Measurements from ENCODE around the gene PALLD.

PALLD gene

GRCh38 chr4:168857009-168857408 lies 360.2 kb downstream of the PALLD start:
- Histone ChIP-seq H3K27me3 (ENCODE audit: control insufficient read depth, insufficient read depth, low read length) (no peaks in the 10 kb centered on the region), H3K4me1 (ENCODE audit: control insufficient read depth, insufficient read depth, low read length) (no peaks in the 10 kb centered on the region), H3K36me3 (ENCODE audit: control insufficient read depth, insufficient read depth, low read length) (no peaks in the 10 kb centered on the region), H3K4me3 (ENCODE audit: low read depth, low read length) (no peak overlapping the region), H3K9me3 (ENCODE audit: control insufficient read depth, insufficient read depth, low read length) (no peaks in the 10 kb centered on the region), H3K9ac (ENCODE audit: low read depth, low read length) (no peak overlapping the region)

GRCh38 chr4:168857546-168858314 lies 360.9 kb downstream of the PALLD start:
- H3K27me3 ChIP-seq (ENCODE audit: control insufficient read depth, insufficient read depth, low read length), result no peaks in the 10 kb centered on the region
- H3K4me1 ChIP-seq (ENCODE audit: control insufficient read depth, insufficient read depth, low read length), result no peaks in the 10 kb centered on the region
- H3K9ac ChIP-seq (ENCODE audit: low read depth, low read length), result no peak overlapping the region
- no peaks in the 10 kb centered on the region for H3K9me3 ChIP-seq (ENCODE audit: control insufficient read depth, insufficient read depth, low read length)
- H3K36me3 ChIP-seq (ENCODE audit: control insufficient read depth, insufficient read depth, low read length), result no peaks in the 10 kb centered on the region
- H3K4me3 ChIP-seq (ENCODE audit: low read depth, low read length), result no peak overlapping the region

DNA sequence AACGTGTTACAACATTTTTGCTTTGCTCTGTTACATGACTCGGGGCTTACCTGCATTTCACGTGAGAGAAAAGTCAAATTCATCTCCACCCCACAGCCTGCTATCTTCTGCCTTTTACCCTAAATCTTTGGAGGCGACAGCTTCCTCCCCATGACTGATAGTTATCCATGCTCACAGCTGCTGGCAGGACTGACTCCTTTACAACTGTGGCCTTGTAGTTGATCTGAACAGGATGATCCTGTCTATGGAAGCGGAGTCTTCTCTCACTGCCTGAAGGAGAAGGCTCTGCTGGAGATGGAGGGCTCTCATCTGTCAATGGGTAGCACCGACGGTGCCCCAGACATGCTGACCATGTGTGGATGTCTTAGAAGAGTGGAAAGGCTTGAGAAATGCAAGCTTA lies 362.2 kb downstream of the PALLD start:
- no peak overlapping the region for H3K9ac ChIP-seq (ENCODE audit: low read depth, low read length)
- no peaks in the 10 kb centered on the region for H3K9me3 ChIP-seq (ENCODE audit: control insufficient read depth, insufficient read depth, low read length)
- no peaks in the 10 kb centered on the region for H3K27me3 ChIP-seq (ENCODE audit: control insufficient read depth, insufficient read depth, low read length)
- no peak overlapping the region for H3K4me3 ChIP-seq (ENCODE audit: low read depth, low read length)
- no peaks in the 10 kb centered on the region for H3K36me3 ChIP-seq (ENCODE audit: control insufficient read depth, insufficient read depth, low read length)
- no peaks in the 10 kb centered on the region for H3K4me1 ChIP-seq (ENCODE audit: control insufficient read depth, insufficient read depth, low read length)

- no peak overlapping the region for H3K4me3 ChIP-seq (ENCODE audit: low read depth, low read length)
- H3K9me3 ChIP-seq (ENCODE audit: control insufficient read depth, insufficient read depth, low read length), result no peaks in the 10 kb centered on the region
- H3K9ac ChIP-seq (ENCODE audit: low read depth, low read length), result no peak overlapping the region
- no peaks in the 10 kb centered on the region for H3K36me3 ChIP-seq (ENCODE audit: control insufficient read depth, insufficient read depth, low read length)
- H3K4me1 ChIP-seq (ENCODE audit: control insufficient read depth, insufficient read depth, low read length), result peaks cover under 1% of the 10 kb centered on the region
- no peaks in the 10 kb centered on the region for H3K27me3 ChIP-seq (ENCODE audit: control insufficient read depth, insufficient read depth, low read length)
Measured at GRCh38 chr4:168859888-168860694, 363.2 kb downstream of the PALLD start.

- H3K4me3 ChIP-seq (ENCODE audit: low read depth, low read length), result no peak overlapping the region
- no peaks in the 10 kb centered on the region for H3K9me3 ChIP-seq (ENCODE audit: control insufficient read depth, insufficient read depth, low read length)
- no peak overlapping the region for H3K9ac ChIP-seq (ENCODE audit: low read depth, low read length)
- peaks cover 3% of the 10 kb centered on the region for H3K4me1 ChIP-seq (ENCODE audit: control insufficient read depth, insufficient read depth, low read length)
- H3K36me3 ChIP-seq (ENCODE audit: control insufficient read depth, insufficient read depth, low read length), result no peaks in the 10 kb centered on the region
- H3K27me3 ChIP-seq (ENCODE audit: control insufficient read depth, insufficient read depth, low read length), result no peaks in the 10 kb centered on the region
Measured at GRCh38 chr4:168860827-168861226, 364.0 kb downstream of the PALLD start.

GRCh38 chr4:168863719-168864647 lies 367.1 kb downstream of the PALLD start:
- Histone ChIP-seq H3K4me3 (ENCODE audit: low read depth, low read length) (no peak overlapping the region), H3K27me3 (ENCODE audit: control insufficient read depth, insufficient read depth, low read length) (no peaks in the 10 kb centered on the region), H3K9me3 (ENCODE audit: control insufficient read depth, insufficient read depth, low read length) (no peaks in the 10 kb centered on the region), H3K36me3 (ENCODE audit: control insufficient read depth, insufficient read depth, low read length) (no peaks in the 10 kb centered on the region), H3K9ac (ENCODE audit: low read depth, low read length) (no peak overlapping the region), H3K4me1 (ENCODE audit: control insufficient read depth, insufficient read depth, low read length) (peaks cover 3% of the 10 kb centered on the region)

DNA sequence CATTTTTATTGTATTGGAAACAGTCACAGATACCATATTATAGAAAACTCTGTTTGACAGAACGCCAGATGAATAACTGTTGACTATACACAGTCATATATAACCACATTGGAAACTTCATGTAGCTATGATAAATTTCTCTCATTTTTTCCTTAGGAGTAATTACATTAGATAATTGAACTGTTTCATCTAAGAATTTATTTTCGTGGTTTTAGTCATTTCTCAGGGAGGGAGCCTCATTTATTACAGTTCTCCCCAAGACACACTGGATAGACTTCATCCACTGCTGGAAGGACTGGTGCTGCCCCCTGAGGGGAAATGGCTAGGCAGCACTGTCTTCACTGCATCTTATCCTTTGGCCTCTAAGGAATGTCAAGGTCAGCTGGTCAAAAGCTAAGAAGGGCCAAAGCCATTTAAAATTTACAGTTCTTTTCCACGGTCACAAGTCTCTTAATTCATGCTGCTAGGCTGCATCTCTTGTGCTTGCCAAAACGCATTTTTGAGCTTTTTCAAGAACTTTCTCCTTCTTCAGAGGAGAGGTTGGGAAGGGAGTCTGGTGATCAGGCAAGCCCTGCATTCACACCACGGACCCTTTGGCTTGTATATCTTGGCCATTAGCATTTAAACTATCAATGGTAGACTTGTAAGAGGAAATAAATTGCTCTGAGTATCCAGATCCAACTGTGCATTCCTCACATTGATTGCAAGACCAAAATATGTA lies 368.1 kb downstream of the PALLD start:
- Histone ChIP-seq H3K9me3 (ENCODE audit: control insufficient read depth, insufficient read depth, low read length) (no peaks in the 10 kb centered on the region), H3K27me3 (ENCODE audit: control insufficient read depth, insufficient read depth, low read length) (no peaks in the 10 kb centered on the region), H3K9ac (ENCODE audit: low read depth, low read length) (no peak overlapping the region), H3K4me3 (ENCODE audit: low read depth, low read length) (no peak overlapping the region), H3K4me1 (ENCODE audit: control insufficient read depth, insufficient read depth, low read length) (peaks cover 3% of the 10 kb centered on the region), H3K36me3 (ENCODE audit: control insufficient read depth, insufficient read depth, low read length) (no peaks in the 10 kb centered on the region)

GRCh38 chr4:168865854-168866253 lies 369.0 kb downstream of the PALLD start:
- Histone ChIP-seq H3K4me3 (ENCODE audit: low read depth, low read length) (no peak overlapping the region), H3K27me3 (ENCODE audit: control insufficient read depth, insufficient read depth, low read length) (no peaks in the 10 kb centered on the region), H3K36me3 (ENCODE audit: control insufficient read depth, insufficient read depth, low read length) (no peaks in the 10 kb centered on the region), H3K4me1 (ENCODE audit: control insufficient read depth, insufficient read depth, low read length) (peaks cover 3% of the 10 kb centered on the region), H3K9me3 (ENCODE audit: control insufficient read depth, insufficient read depth, low read length) (no peaks in the 10 kb centered on the region), H3K9ac (ENCODE audit: low read depth, low read length) (no peak overlapping the region)

- Histone ChIP-seq H3K9me3 (ENCODE audit: control insufficient read depth, insufficient read depth, low read length) (no peaks in the 10 kb centered on the region), H3K27me3 (ENCODE audit: control insufficient read depth, insufficient read depth, low read length) (no peaks in the 10 kb centered on the region), H3K4me1 (ENCODE audit: control insufficient read depth, insufficient read depth, low read length) (peaks cover 6% of the 10 kb centered on the region), H3K36me3 (ENCODE audit: control insufficient read depth, insufficient read depth, low read length) (no peaks in the 10 kb centered on the region), H3K4me3 (ENCODE audit: low read depth, low read length) (no peak overlapping the region), H3K9ac (ENCODE audit: low read depth, low read length) (no peak overlapping the region)
Measured at GRCh38 chr4:168866635-168867034, 369.8 kb downstream of the PALLD start.

- peaks cover 6% of the 10 kb centered on the region for H3K4me1 ChIP-seq (ENCODE audit: control insufficient read depth, insufficient read depth, low read length)
- no peaks in the 10 kb centered on the region for H3K9me3 ChIP-seq (ENCODE audit: control insufficient read depth, insufficient read depth, low read length)
- H3K27me3 ChIP-seq (ENCODE audit: control insufficient read depth, insufficient read depth, low read length), result no peaks in the 10 kb centered on the region
- no peaks in the 10 kb centered on the region for H3K36me3 ChIP-seq (ENCODE audit: control insufficient read depth, insufficient read depth, low read length)
- no peak overlapping the region for H3K9ac ChIP-seq (ENCODE audit: low read depth, low read length)
- no peak overlapping the region for H3K4me3 ChIP-seq (ENCODE audit: low read depth, low read length)
Measured at GRCh38 chr4:168867128-168867527, 370.3 kb downstream of the PALLD start.
